Mucosa of descending colon (tissue), 3 donors: ENCODE data around the gene RAD23B. TPM values are rescaled to one million over a fixed set of nuclear protein-coding genes. Genes with fewer than 3 reads are reported as not detected.

Experiments used
- ATAC-seq: fragments of 200-7000 bp; cut with Tn5 transposase; one replicate; pipeline ENCODE4 v1.9.1; 2020; ENCODE audit warnings: mild to moderate bottlenecking, moderate library complexity
- DNase-seq, 3 donors: peaks; one replicate each; pipeline ENCODE4 v3.0.0-alpha.2; 2020
- H3K36me3 ChIP-seq: fragments of 200-600 bp; one replicate; pipeline ENCODE4 v1.8.0; 2021; ENCODE audit warnings: low read depth, mild to moderate bottlenecking
- H3K4me1 ChIP-seq: fragments of 200-600 bp; one replicate; pipeline ENCODE4 v1.8.0; 2021; ENCODE audit warnings: low read depth, mild to moderate bottlenecking
- H3K4me3 ChIP-seq: fragments of 200-600 bp; one replicate; pipeline ENCODE4 v1.8.0; 2021; ENCODE audit warnings: mild to moderate bottlenecking
- H3K9me3 ChIP-seq: fragments of 200-600 bp; one replicate; pipeline ENCODE4 v1.8.0; 2021; ENCODE audit warnings: mild to moderate bottlenecking
- intact Hi-C, 2 donors: fragments of 100-400 bp; cut with DNase I in 1 of 2; cut with micrococcal nuclease in 1 of 2; formaldehyde crosslinking; loops; one replicate each; pipeline versions ENCODE4 v1.11.0 to v1.11.1; 2022; cut with DNase I, micrococcal nuclease
- total RNA-seq, 3 donors: library from RNA; stranded (reverse); fragmentation: NEBNext Ultra II Directional in 2 of 3; extraction: Animal tissue kit (Norgen Biotek cat#: 25700) in 2 of 3; gene quantifications; one replicate each; pipeline versions ENCODE4 v1.2.1 to v1.2.4, GENCODE V29; 2021 to 2023
- TF ChIP-seq, protein P1 (sequence below): fragments of 200-600 bp; IDR thresholded peaks from one replicate; pipeline ENCODE4 v1.8.0; 2022; ENCODE audit warnings: antibody characterized with exemption, mild to moderate bottlenecking
- donor health status: DM: no; HTN: no; CAD: no; lungs with moderate emphysema.
- donor health status: DM: no; HTN: no; CAD: no.
- donor health status: DM: no; HTN: yes; CAD: no.

The RAD23B gene
- total RNA-seq, 3 donors from 2014 or later = 83.0 to 95.6 (median 93.7) TPM

- no peak overlapping the region for H3K4me3 ChIP-seq
- intact Hi-C loops = no loop called here
- peaks cover 47% of the 10 kb centered on the region for H3K4me1 ChIP-seq
- no peak for DNase-seq
- TF ChIP-seq, protein P1, sequence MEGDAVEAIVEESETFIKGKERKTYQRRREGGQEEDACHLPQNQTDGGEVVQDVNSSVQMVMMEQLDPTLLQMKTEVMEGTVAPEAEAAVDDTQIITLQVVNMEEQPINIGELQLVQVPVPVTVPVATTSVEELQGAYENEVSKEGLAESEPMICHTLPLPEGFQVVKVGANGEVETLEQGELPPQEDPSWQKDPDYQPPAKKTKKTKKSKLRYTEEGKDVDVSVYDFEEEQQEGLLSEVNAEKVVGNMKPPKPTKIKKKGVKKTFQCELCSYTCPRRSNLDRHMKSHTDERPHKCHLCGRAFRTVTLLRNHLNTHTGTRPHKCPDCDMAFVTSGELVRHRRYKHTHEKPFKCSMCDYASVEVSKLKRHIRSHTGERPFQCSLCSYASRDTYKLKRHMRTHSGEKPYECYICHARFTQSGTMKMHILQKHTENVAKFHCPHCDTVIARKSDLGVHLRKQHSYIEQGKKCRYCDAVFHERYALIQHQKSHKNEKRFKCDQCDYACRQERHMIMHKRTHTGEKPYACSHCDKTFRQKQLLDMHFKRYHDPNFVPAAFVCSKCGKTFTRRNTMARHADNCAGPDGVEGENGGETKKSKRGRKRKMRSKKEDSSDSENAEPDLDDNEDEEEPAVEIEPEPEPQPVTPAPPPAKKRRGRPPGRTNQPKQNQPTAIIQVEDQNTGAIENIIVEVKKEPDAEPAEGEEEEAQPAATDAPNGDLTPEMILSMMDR = no peak
- ATAC-seq = no peak
- no peaks in the 10 kb centered on the region for H3K9me3 ChIP-seq
- H3K36me3 ChIP-seq = no peaks in the 10 kb centered on the region
Observed at GRCh38 chr9:107288701-107289100, 5.6 kb downstream of the RAD23B start.

DNA sequence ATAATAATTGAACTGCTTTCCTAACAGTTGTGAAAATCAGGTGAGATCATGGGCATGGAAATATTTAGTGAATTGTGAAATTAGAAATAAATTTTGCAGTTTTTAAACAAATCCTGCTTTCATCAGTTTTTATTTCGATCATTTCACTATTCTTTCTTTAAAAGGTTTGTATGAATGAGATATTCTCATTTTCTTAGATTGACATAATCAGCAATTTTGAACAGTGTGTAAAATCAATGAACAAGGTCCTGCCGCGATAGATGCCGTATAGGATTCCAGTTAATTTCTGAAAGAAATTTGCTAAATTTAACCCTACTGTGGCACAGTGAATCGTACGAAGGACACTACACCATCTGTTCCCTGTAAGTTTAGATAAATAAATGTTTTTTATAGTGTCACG lies 7.5 kb downstream of the RAD23B start:
- no peak for DNase-seq
- Histone ChIP-seq H3K4me1 (peaks cover 41% of the 10 kb centered on the region), H3K36me3 (no peaks in the 10 kb centered on the region), H3K9me3 (no peaks in the 10 kb centered on the region), H3K4me3 (no peak overlapping the region)
- intact Hi-C loops = no loop called here
- TF ChIP-seq, protein P1 = no peak
- ATAC-seq = no peak

- no peak for ATAC-seq
- no peak for DNase-seq
- Histone ChIP-seq H3K4me1 (peaks cover 26% of the 10 kb centered on the region), H3K9me3 (no peaks in the 10 kb centered on the region), H3K4me3 (no peak overlapping the region), H3K36me3 (no peaks in the 10 kb centered on the region)
- intact Hi-C loops = no loop called here
- TF ChIP-seq, protein P1 = no peak
Observed at GRCh38 chr9:107292821-107293542, 9.9 kb downstream of the RAD23B start.

DNA sequence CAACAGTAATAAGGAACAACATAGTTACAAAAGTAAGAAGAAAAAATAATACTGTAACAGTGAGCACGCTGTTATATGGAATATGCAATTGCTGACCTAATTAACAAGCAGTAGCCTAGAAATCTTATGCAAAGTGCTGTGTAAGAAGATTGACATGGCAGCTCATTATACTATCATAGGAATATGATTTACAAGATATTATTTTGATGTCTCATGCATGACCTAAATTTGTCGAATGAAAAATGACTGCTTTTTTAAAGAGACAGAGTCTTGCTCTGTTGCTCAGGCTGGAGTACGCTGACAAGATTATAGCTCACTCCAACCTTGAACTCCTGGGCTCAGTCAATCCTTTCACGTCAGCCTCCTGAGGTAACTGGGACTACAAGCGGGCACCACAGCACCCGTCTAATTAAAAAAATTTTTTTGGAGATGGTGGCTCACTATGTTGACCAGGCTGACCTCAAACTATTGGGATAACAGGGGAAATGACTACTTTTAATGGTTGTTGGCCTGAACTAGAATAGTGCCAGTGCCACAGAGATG lies 10.5 kb downstream of the RAD23B start:
- TF ChIP-seq, protein P1 = no peak
- Histone ChIP-seq H3K4me1 (peaks cover 25% of the 10 kb centered on the region), H3K4me3 (no peak overlapping the region), H3K9me3 (no peaks in the 10 kb centered on the region), H3K36me3 (no peaks in the 10 kb centered on the region)
- intact Hi-C loops = no loop called here
- no peak for DNase-seq
- no peak for ATAC-seq

- ATAC-seq = no peak
- H3K9me3 ChIP-seq = no peaks in the 10 kb centered on the region
- DNase-seq = no peak
- TF ChIP-seq, protein P1 = no peak
- peaks cover 28% of the 10 kb centered on the region for H3K4me1 ChIP-seq
- H3K36me3 ChIP-seq = no peaks in the 10 kb centered on the region
- intact Hi-C loops = no loop called here
- no peak overlapping the region for H3K4me3 ChIP-seq
Observed at GRCh38 chr9:107294756-107295155, 11.7 kb downstream of the RAD23B start.
